Endothelial cell of umbilical vein (primary cell): ENCODE measurements around the gene GATA6. TPM values are rescaled to one million over a fixed set of nuclear protein-coding genes. Genes with fewer than 3 reads are reported as not detected.

Source experiments
- BruUV-seq: library from RNA; stranded (reverse); fragments of 400-500 nt; replicated peaks from 2 replicates; lab custom pipeline; 2021; lab: Mats Ljungman, UMichigan
- CTCF ChIA-PET: fragments of 300-600, 350-600 bp; sonication (Branson Sonifier 250); formaldehyde crosslinking; loops from one replicate; lab custom pipeline; 2021; ENCODE audit warnings: antibody characterized with exemption, inconsistent platforms; lab: Charles Lee
- POLR2A ChIA-PET: fragments of 300-600, 350-600 bp; sonication (Branson Sonifier 250); formaldehyde crosslinking; loops from one replicate; lab custom pipeline; 2021; ENCODE audit warnings: antibody characterized with exemption, inconsistent platforms; lab: Charles Lee
- DNase-seq: peaks from one replicate; pipeline ENCODE4 v3.0.0-alpha.2; 2011; ENCODE audit warnings: low read depth, low spot score
- FAIRE-seq: peaks from 2 replicates; lab custom pipeline; 2011; peaks lifted over from hg19 to GRCh38; lab: Jason Lieb, UNC
- H2AFZ ChIP-seq: 2 replicates; pipeline ENCODE4 v1.6.0; 2012; ENCODE audit warnings: low read depth, low read length, control low read depth, inconsistent platforms
- H3K27ac ChIP-seq: 2 replicates; pipeline ENCODE4 v1.5.1; 2011; ENCODE audit warnings: low read depth, mild to moderate bottlenecking, control low read depth, low read length, moderate library complexity; ENCODE audit not compliant: insufficient read depth
- H3K27me3 ChIP-seq, 2 experiments: 2 replicates each; pipeline versions ENCODE4 v1.6.0 to v1.6.1; 2011; ENCODE audit warnings: low read length in 2 of 2, mixed read lengths in 1 of 2; ENCODE audit not compliant: control insufficient read depth in 2 of 2, insufficient read depth in 2 of 2
- H3K36me3 ChIP-seq, 2 experiments: 2 replicates in 1 of 2; 3 replicates in 1 of 2; pipeline ENCODE4 v1.5.1; 2011; ENCODE audit warnings: low read length in 2 of 2, mild to moderate bottlenecking in 1 of 2, moderate library complexity in 1 of 2; ENCODE audit not compliant: control insufficient read depth in 2 of 2, insufficient read depth in 2 of 2; ENCODE audit errors: extremely low read depth in 1 of 2
- H3K4me1 ChIP-seq: 3 replicates; pipeline ENCODE4 v1.5.1; 2011; ENCODE audit warnings: mild to moderate bottlenecking, low read length; ENCODE audit not compliant: control insufficient read depth, insufficient read depth; ENCODE audit errors: extremely low read depth
- H3K4me2 ChIP-seq: 2 replicates; pipeline ENCODE4 v1.6.1; 2011; ENCODE audit warnings: low read length, control low read depth, mixed read lengths; ENCODE audit not compliant: insufficient read depth
- H3K4me3 ChIP-seq, 3 experiments: fragments of 200-600 bp in 1 of 3; sonication (generic), shearing (Covaris generic) in 1 of 3; replicated peaks in 1 of 3; 2 replicates each; pipeline ENCODE4 v1.5.1; 2011 to 2016; ENCODE audit warnings: control low read depth in 3 of 3, low read length in 3 of 3, mild to moderate bottlenecking in 2 of 3, inconsistent platforms in 1 of 3, low read depth in 1 of 3, moderate library complexity in 1 of 3; ENCODE audit not compliant: insufficient read depth in 1 of 3
- H3K79me2 ChIP-seq: 2 replicates; pipeline ENCODE4 v1.6.0; 2012; ENCODE audit warnings: low read length, inconsistent platforms; ENCODE audit not compliant: control insufficient read depth, insufficient read depth
- H3K9ac ChIP-seq: replicated peaks from 2 replicates; pipeline ENCODE3; 2011; ENCODE audit warnings: low read length, control low read depth; ENCODE audit not compliant: insufficient read depth; ENCODE audit errors: extremely low read depth
- H3K9me1 ChIP-seq: replicated peaks from 3 replicates; pipeline ENCODE4 v1.6.0; 2011; ENCODE audit warnings: mild to moderate bottlenecking, low read length; ENCODE audit not compliant: control insufficient read depth, insufficient read depth; ENCODE audit errors: extremely low read depth
- H3K9me3 ChIP-seq: replicated peaks from 2 replicates; pipeline ENCODE4 v1.5.1; 2012; ENCODE audit warnings: low read length, inconsistent platforms; ENCODE audit not compliant: control insufficient read depth, insufficient read depth
- H4K20me1 ChIP-seq: replicated peaks from 2 replicates; pipeline ENCODE3; 2011; ENCODE audit warnings: mild to moderate bottlenecking, low read length; ENCODE audit not compliant: control insufficient read depth, insufficient read depth; ENCODE audit errors: extremely low read depth
- EZH2 ChIP-seq: IDR thresholded peaks from 2 replicates; pipeline ENCODE4 v1.6.1; 2012; ENCODE audit warnings: borderline replicate concordance, low read depth, mild to moderate bottlenecking, moderate library complexity, low read length, inconsistent platforms; ENCODE audit not compliant: severe bottlenecking
- FOS ChIP-seq: IDR thresholded peaks from 2 replicates; pipeline ENCODE4 v1.6.1; 2011; ENCODE audit warnings: mild to moderate bottlenecking, low read length, moderate library complexity, borderline replicate concordance; ENCODE audit not compliant: insufficient read depth
- GATA2 ChIP-seq: IDR thresholded peaks from 2 replicates; pipeline ENCODE4 v1.7.0; 2011; ENCODE audit warnings: low read depth, mild to moderate bottlenecking, moderate library complexity, mixed read lengths, low read length; ENCODE audit not compliant: insufficient read length, insufficient read depth
- JUN ChIP-seq: IDR thresholded peaks from 2 replicates; pipeline ENCODE4 v1.6.1; 2011; ENCODE audit warnings: borderline replicate concordance, low read depth; ENCODE audit not compliant: insufficient read length, insufficient read depth
- MYC ChIP-seq: IDR thresholded peaks from one replicate; pipeline ENCODE4 v1.6.1; 2011; ENCODE audit warnings: mild to moderate bottlenecking, low read depth, low read length
- POLR2A ChIP-seq: IDR thresholded peaks from 2 replicates; pipeline ENCODE4 v1.6.1; 2012; ENCODE audit warnings: low read depth, mild to moderate bottlenecking, control low read depth, low read length
- POLR2AphosphoS5 ChIP-seq: IDR thresholded peaks from 2 replicates; pipeline ENCODE4 v1.6.1; 2012; ENCODE audit warnings: low read depth, mild to moderate bottlenecking, control low read depth, low read length, moderate library complexity; ENCODE audit not compliant: insufficient read depth
- dilution Hi-C: fragments of 300-500 bp; cut with MboI; formaldehyde crosslinking; loops from one replicate; pipeline ENCODE4 v1.15.0; 2019; ENCODE audit warnings: low sequenced_read_pairs; ENCODE audit not compliant: extremely low pct_ligation_motif_present
- intact Hi-C: fragments of 100-400 bp; cut with micrococcal nuclease; formaldehyde crosslinking; loops from one replicate; pipeline ENCODE4 v1.10.0; 2022
- polyA plus RNA-seq, 4 experiments: library from polyadenylated mRNA; depleted of rRNA in 3 of 4; stranded (reverse) in 3 of 4; unstranded in 1 of 4; fragments of >200 nt; gene quantifications; 2 replicates each; pipeline versions ENCODE4 v1.2.1 to v1.2.3, GENCODE V29; 2011 to 2012; ENCODE audit warnings: missing spikeins in 1 of 4
- total RNA-seq: library from RNA; stranded (reverse); gene quantifications from 2 replicates; pipeline ENCODE4 v1.2.3, GENCODE V29; 2021
- TF ChIP-seq, protein P1 (sequence below): IDR thresholded peaks from 2 replicates; pipeline ENCODE4 v1.6.1; 2011; ENCODE audit not compliant: insufficient read depth, insufficient read length
- TF ChIP-seq, protein P2 (sequence below), 2 donors: IDR thresholded peaks; 1 replicate in 1 of 2; 2 replicates in 1 of 2; pipeline ENCODE4 v1.5.1; 2011; ENCODE audit warnings: low read length in 2 of 2, mild to moderate bottlenecking in 2 of 2, moderate library complexity in 2 of 2, control low read depth in 1 of 2, inconsistent platforms in 1 of 2, low read depth in 1 of 2; ENCODE audit not compliant: insufficient read depth in 1 of 2; ENCODE audit errors: extremely low read depth in 1 of 2

The GATA6 gene
- total and polyA plus RNA-seq, 2 donors (not counting 3 experiments of a cell fraction or from before 2014, with no cell fraction given): 4.1 to 14.6 TPM

DNA sequence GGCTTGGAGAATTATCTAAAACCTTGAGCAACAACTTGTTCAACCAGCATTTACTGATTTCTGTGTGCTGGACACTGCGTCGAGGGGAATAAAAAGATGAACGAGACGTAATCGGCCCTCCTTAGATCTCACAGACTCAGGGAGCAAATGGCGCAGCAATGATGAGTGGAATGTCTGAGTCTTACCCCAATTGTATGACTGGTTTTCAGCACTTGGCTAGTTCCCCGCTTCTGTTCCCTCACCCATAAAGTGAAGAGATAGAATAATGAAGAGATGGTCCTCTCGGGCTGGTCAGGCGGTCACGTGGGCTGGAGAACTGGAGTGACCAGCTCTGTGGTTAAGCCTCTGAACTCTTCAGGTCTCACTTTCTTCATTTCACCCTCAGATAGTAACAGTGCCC, 17.3 kb upstream of the GATA6 start:
- dilution Hi-C loops: no loop called here
- BruUV-seq: no TSS peak
- Histone ChIP-seq H3K9me1 (no peaks in the 10 kb centered on the region), H3K9ac (no peak overlapping the region), H4K20me1 (no peaks in the 10 kb centered on the region), H3K36me3 (no peaks in the 10 kb centered on the region), H3K27ac (no peak overlapping the region), H3K79me2 (no peaks in the 10 kb centered on the region), H3K4me3 (no peak overlapping the region), H3K4me1 (no peaks in the 10 kb centered on the region), H3K27me3 (peaks cover 16% of the 10 kb centered on the region in 2 experiments), H3K9me3 (no peaks in the 10 kb centered on the region), H2AFZ (no peak overlapping the region), H3K4me2 (no peak overlapping the region)
- DNase-seq (no peak), FAIRE-seq (no peak)
- TF ChIP-seq GATA2 (no peak), FOS (no peak), JUN (no peak)
- TF ChIP-seq, protein P1, sequence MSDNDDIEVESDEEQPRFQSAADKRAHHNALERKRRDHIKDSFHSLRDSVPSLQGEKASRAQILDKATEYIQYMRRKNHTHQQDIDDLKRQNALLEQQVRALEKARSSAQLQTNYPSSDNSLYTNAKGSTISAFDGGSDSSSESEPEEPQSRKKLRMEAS: no peak
- ChIA-PET POLR2A (no interaction called here), CTCF (no interaction called here)
- intact Hi-C loops: no loop called here

DNA sequence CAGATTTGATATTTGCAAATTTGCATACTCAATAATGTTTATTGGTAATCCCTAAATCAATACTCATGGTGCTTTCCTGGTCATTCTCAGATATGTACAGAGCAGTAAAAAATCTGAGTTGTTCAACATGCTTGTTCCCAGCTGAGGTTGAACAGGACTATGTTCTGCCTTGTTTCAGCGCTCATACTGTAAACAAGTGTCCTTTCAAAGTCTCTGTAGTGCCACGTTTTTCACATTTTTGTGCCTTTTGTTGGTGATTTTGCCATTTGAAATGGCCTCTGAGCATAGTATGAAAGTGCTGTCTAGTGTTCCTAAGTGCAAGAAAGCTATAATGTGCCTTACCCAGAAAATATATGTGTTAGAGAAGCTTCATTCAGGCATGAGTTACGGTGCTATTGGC, 16.0 kb upstream of the GATA6 start:
- TF ChIP-seq EZH2 (no peak), JUN (no peak), POLR2A (no peak), FOS (no peak), GATA2 (no peak), MYC (no peak), POLR2AphosphoS5 (no peak)
- TF ChIP-seq, protein P2, sequence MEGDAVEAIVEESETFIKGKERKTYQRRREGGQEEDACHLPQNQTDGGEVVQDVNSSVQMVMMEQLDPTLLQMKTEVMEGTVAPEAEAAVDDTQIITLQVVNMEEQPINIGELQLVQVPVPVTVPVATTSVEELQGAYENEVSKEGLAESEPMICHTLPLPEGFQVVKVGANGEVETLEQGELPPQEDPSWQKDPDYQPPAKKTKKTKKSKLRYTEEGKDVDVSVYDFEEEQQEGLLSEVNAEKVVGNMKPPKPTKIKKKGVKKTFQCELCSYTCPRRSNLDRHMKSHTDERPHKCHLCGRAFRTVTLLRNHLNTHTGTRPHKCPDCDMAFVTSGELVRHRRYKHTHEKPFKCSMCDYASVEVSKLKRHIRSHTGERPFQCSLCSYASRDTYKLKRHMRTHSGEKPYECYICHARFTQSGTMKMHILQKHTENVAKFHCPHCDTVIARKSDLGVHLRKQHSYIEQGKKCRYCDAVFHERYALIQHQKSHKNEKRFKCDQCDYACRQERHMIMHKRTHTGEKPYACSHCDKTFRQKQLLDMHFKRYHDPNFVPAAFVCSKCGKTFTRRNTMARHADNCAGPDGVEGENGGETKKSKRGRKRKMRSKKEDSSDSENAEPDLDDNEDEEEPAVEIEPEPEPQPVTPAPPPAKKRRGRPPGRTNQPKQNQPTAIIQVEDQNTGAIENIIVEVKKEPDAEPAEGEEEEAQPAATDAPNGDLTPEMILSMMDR (IDR thresholded peaks at IDR 0.05; ENCODE audit: extremely low read depth in 1 of 2, insufficient read depth in 1 of 2, low read depth in 1 of 2, low read length in 2 of 2): no peak
- TF ChIP-seq, protein P1: no peak
- peaks cover 7 to 13% of the 10 kb centered on the region in 2 experiments for H3K27me3 ChIP-seq
- H3K27ac ChIP-seq: no peak overlapping the region
- H3K4me1 ChIP-seq: no peaks in the 10 kb centered on the region
- BruUV-seq: no TSS peak
- H3K9me1 ChIP-seq: no peaks in the 10 kb centered on the region
- dilution Hi-C loops (no loop called here), intact Hi-C loops (no loop called here)
- no peak overlapping the region for H3K9ac ChIP-seq
- no peak overlapping the region for H3K4me2 ChIP-seq
- FAIRE-seq (no peak), DNase-seq (no peak)
- no peaks in the 10 kb centered on the region for H3K36me3 ChIP-seq
- no peak overlapping the region for H3K4me3 ChIP-seq
- no peaks in the 10 kb centered on the region for H3K79me2 ChIP-seq
- no peaks in the 10 kb centered on the region for H3K9me3 ChIP-seq
- H4K20me1 ChIP-seq: no peaks in the 10 kb centered on the region
- POLR2A ChIA-PET: no interaction called here
- no peak overlapping the region for H2AFZ ChIP-seq
- CTCF ChIA-PET: no interaction called here
